Inflammatory macrophage treated with lipopolysaccharide for 4 hours (primary cell): ENCODE measurements around the gene ASS1.

Source experiments
- DNase-seq: peaks from one replicate; pipeline ENCODE4 v3.0.0-alpha.2; 2020

Gene ASS1

DNA sequence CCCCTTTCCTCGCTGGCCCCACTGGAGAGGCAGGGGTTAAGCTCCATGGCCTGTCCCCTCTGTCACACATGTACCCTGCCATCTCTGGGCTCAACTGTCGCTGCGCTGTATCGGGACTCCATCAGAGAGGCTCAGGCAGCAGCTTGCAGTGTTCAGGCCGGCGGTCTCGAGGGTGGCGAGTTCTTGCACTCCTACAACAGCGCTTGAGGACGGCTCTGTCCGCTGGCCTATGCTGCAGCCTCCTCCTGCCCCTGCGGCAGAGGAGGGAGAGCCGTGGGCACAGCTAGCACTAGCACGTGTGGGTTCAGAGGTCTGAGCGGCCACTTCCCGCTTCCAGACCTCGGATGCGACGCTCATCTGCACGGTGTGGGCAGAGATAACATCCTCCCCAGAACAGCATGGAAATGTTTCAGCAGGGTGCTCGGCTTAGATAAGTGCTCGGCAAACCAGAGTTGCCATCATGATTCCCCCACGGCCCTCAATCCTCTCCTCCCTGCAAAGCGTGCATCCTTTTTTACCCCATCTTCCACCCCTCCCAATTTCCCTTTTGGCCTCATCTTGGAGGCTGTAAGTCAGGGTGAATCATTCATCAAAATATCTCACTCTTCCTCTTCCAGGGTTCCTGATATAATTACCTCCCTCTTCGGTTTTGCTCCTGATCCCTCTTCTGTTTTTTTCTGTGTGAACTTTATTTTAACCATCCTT lies 92.7 kb downstream of the ASS1 start:
- DNase-seq: peak; percentile 15

DNA sequence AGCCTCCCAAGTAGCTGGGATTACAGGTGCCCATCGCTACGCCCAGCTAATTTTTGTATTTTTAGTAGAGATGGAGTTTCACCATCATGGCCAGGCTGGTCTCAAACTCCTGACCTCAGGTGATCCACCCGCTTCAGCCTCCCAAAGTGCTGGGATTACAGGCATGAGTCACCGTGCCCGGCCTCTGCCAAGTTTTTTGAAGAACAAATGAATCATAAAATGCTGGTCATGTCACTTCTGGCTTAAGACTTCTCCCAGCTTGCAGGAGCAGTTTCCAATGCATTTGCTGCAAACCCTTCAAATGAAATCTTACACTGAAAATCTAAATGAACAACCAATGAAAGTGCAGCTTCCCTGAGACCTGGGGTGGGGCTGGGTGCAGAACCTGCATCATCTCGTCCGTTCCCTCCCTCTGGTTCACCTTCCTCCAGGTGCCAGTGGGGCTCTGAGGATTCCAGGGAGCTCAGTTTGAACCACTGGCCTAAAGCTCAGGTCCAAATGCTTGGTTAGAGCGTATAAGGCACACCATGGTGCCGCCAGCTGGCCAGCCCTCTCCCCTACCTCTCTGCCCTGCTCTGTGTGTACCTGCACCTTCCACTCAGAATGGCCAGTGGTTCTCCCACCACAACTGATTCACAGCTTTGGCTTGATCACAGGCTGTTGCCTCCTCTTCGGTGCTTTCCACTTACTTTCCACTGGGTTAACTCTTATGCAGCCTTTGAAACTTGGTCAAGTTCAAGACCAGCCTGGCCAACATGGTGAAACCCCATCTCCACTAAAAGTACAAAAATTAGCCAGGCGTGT lies 94.9 kb downstream of the ASS1 start:
- DNase-seq: no peak

DNA sequence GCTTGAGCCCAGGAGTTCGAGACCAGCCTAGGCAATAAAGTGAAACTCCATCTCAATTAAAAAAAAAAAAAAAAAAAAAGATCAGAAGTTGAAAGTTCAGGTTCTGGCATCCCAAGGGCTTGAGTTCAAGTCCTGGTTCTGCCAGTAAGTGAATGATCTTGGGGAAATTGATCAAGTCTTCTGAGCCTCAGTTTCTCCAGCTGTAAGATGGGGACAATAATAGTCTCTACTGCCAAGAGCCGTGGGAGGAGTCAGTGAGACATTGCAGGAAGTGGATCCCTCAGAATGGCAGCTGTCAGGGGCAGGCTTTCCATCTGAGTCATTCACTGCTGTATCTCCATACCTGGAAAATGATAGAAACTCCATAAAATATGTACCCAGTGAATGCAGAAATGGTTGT lies 96.8 kb downstream of the ASS1 start:
- no peak for DNase-seq

DNA sequence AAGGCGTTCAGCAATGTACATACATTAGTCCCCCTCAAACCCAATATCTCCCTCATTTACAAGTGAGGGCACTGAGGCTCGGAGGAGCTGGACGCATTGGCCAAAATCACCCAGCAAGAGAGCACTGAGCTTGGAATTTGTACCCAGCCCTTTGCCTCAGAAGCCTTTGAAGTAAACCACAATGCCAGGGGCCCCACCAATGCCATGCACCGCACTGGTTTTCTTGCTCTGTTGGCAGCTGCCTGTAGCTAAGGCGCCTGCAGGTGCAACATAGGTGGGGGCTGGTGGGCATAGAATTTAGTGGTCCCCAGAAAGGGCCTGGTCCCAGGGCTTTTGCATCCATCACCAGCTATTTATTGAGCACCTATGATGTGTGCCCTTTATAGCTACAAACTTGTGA lies 97.3 kb downstream of the ASS1 start:
- DNase-seq: no peak

DNA sequence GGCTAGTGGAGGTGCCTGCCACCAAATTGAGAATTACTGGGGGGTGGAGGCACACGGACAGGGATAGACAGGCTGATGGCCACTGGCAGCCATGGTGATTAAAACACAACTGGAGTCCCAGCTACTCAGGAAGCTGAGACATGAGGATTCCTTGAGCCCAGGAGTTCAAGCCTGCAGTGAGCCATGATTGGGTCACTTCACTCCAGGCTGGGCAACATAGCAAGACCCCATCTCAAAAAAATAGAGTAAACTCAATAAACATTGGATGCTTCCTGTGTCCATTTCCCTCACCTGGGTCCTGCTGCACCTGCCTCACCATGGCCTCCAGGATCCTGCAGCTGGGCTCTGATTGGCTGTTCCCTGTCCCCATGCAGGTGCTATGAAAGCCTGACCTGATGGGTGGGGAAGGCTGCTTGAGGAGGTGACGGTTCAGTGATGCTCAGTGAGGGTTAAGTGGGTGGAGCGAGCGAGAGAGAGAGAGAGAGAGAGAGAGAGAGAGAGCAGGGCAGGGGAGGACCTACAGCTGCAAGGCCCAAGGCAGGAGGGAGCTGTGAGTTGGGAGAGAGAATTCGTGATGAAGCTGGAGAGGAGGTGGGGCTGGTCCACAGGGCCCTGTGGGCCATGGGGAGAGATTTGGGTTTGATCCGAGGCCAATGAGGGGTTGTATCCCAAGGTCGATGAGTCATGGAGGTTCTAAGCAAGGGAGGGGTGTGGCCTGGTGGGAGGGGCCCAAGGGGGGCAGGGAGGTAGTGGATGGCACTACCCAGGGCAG lies 97.9 kb downstream of the ASS1 start:
- DNase-seq: no peak

DNA sequence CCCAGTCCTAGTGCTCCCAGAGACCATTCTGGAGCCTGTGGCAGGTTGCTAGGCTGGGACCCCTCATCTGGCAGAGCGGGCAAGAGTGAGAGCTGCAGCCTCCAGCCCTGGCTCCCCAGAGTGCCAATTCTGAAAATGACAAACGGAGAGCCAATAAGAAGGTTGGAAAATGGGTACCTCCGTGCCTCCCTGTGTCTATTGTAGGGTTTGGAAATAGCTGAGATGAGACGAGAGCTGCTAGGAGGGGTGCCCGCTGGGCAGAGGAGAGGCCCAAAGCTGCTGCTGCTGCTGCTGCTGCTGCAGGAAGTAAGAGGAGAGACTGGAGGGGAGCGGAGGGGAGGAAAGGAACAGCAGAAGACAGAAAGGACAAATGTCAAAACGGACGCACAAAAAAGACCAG lies 98.6 kb downstream of the ASS1 start:
- no peak for DNase-seq

DNA sequence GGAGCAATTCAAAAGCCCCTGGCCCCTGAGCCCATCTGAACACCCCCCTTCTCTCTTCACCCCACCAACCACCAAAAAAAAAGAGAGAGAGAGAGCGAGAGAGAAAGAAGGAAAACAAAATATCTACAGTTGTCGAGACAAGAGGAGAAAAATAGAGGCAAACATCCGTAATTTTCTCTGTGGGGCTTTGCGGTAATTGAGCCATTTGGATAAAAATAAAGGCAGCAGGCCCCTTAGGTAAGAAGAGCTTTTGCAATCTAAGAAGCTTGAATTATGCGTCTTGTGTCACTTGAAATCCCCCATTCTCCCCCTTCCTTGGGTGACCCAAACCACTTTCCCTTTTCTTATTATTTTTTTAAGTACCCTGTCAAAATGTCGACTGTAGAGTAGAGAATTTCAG lies 99.1 kb downstream of the ASS1 start:
- no peak for DNase-seq

DNA sequence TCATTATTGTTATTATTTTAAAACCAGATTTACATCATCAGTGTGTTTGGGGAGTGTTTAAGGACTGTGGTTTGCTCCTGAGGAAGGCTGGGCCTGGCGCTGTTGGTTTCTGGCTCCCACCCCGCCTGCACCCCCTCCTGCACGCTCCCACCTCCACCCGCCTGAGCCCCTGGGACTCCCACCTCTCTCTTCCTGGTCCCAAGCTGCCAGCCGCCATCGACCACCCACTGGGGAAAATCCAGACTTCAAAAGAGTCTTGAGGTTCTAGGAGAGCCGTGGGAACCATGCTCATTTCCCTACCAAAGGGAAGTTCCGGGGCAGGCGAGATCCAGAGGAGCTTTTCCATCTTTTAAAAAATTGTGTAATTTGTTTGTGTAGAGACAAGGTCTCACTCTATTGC lies 99.6 kb downstream of the ASS1 start:
- DNase-seq: no peak

DNA sequence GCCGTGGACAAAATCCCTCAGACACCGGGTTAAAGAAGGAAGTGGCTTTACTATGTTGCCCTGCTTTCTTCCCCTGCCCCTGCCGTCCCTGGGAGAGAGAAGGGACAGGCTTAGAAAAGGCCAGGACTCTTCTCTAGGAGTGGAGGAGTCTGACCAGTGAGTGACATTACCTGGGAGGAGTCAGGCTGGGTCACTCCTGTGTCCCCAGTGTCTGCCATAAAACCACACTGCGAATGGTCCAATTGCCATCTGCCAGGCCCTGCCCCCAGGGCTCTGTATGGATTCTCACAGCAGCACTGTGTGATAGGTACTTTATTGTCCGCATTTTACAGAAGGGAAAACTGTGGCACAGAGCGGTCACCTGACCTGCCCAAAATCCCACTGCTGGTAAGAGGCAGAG lies 103.3 kb downstream of the ASS1 start:
- no peak for DNase-seq

DNA sequence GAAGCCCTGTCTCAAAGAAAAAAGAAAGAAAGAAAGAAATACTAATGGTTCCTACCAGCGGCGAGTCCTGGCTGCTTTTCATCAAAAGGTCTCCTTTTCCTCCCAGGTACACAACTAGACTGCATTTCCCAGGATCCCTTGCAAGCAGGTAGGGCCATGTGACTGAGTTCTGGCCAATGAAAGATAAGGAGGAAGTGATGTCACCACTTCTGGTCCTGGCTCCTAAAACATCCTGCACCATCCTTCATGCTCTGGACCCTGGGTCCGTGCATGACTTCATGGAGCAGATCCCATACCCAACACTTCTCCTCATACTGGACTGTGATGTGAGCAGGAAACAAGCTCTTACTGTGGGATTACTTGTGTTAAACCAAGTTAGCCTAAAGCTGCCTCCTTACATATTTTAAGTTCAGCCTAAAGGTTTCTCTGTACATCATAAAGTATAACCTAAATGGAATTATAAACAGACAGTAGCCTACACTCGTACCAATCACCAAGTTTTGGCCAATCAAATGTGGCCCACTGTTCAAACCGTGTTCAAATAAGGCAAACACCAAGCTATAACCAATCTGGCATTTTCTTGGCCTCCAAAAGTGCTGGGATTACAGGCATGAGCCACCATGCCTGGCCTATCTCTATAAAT lies 104.5 kb downstream of the ASS1 start:
- DNase-seq: no peak
